ENCODE results near the gene LDLRAD3. TPM values are rescaled to one million over a fixed set of nuclear protein-coding genes. Genes with fewer than 3 reads are reported as not detected.

The LDLRAD3 gene
- total and polyA plus RNA-seq, 11 donors: 1.1 to 7.7 (median 2.6) TPM

DNA sequence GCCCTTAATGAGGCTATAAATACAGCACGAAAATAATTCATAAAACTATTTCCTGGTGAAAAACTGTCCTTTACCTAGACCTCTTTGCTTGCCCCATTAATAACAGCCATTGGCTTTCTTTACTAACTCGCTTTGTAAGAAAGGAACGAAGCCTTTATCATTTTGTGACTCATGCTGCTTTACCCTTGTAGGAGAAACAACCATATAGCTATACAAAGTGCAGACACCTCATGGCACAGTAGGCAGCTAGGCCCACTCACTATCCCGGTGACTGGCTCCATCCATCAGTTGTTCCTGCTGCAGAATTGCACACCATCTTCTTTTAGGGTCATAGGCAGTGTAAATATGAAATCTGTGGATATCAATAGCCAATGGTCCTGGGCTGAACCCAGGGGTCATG lies 85.8 kb downstream of the LDLRAD3 start:
- H3K27me3 ChIP-seq: no peaks in the 10 kb centered on the region
- H3K36me3 ChIP-seq: no peaks in the 10 kb centered on the region
- H3K4me3 ChIP-seq: no peak overlapping the region
- H3K4me1 ChIP-seq: peaks cover 0 to 23% (median 6%) of the 10 kb centered on the region in 12 donors
- WGBS, 4 donors: 69 to 97% (median 89%) methylated on average over 4 of the region's 4 CpGs
- H3K27ac ChIP-seq: peak overlapping the region in 2 of 12 donors; percentile 2 to 38
- TF ChIP-seq POLR2A (IDR thresholded peaks at IDR 0.05): no peak
- TF ChIP-seq, protein P1, sequence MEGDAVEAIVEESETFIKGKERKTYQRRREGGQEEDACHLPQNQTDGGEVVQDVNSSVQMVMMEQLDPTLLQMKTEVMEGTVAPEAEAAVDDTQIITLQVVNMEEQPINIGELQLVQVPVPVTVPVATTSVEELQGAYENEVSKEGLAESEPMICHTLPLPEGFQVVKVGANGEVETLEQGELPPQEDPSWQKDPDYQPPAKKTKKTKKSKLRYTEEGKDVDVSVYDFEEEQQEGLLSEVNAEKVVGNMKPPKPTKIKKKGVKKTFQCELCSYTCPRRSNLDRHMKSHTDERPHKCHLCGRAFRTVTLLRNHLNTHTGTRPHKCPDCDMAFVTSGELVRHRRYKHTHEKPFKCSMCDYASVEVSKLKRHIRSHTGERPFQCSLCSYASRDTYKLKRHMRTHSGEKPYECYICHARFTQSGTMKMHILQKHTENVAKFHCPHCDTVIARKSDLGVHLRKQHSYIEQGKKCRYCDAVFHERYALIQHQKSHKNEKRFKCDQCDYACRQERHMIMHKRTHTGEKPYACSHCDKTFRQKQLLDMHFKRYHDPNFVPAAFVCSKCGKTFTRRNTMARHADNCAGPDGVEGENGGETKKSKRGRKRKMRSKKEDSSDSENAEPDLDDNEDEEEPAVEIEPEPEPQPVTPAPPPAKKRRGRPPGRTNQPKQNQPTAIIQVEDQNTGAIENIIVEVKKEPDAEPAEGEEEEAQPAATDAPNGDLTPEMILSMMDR (IDR thresholded peaks at IDR 0.05): no peak
- no peaks in the 10 kb centered on the region for H3K9me3 ChIP-seq
- ATAC-seq (no peak), DNase-seq (no peak)
- intact Hi-C loops (cut with DNase I): loop anchor here in 4 of 10 donors (10.0 kb wide), 3 partner anchors 85 to 415 kb away; partner anchors contain the start of genes FJX1 (in 1 of the 4) and LDLRAD3 (in 1 of the 4)

DNA sequence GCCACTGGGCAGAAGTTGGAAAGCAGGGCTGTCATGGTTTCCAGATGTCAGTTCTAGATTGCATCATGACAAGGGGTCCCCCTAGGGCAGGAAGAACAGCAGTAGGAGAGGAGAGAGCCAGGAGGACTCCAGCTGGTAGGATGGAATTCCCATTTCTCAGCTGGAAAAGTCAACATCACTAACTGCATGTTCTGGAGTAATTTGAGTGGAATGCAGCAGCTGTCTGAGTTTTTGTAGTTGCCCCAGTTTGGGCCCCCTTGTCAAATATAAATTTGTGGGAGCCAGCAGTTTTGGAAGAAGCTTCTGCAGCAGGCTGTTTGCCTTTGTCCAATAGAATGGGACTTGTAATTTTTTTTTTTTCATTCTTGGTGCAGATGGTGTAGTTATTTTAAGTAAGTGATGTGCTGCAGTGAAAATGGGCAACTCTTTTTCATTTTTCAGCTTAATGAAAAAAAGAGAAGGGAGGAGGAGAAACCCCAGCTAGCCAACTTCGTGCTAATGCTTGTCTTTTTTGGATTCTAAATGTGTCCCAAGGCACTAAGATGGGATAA lies 86.9 kb downstream of the LDLRAD3 start:
- 57 to 65% (median 64%) methylated on average over 1 of the region's 1 CpG for WGBS, 4 donors
- no peaks in the 10 kb centered on the region for H3K36me3 ChIP-seq
- H3K27ac ChIP-seq: peak overlapping the region in 3 of 12 donors; percentile 14 to 38 (median 33)
- no peak overlapping the region for H3K4me3 ChIP-seq
- peak; percentile 47 to 87 (median 76) for ATAC-seq
- H3K9me3 ChIP-seq: no peaks in the 10 kb centered on the region
- TF ChIP-seq, protein P1 (IDR thresholded peaks at IDR 0.05): no peak
- no peak for TF ChIP-seq POLR2A (IDR thresholded peaks at IDR 0.05)
- H3K4me1 ChIP-seq: peaks cover 0 to 20% (median 4%) of the 10 kb centered on the region in 12 donors
- intact Hi-C loops (cut with DNase I): loop anchor here in 4 of 10 donors (10.0 kb wide), 3 partner anchors 86 to 416 kb away; partner anchors contain the start of genes FJX1 (in 1 of the 4) and LDLRAD3 (in 1 of the 4)
- no peaks in the 10 kb centered on the region for H3K27me3 ChIP-seq
- peak in 3 of 5 donors; percentile 16 to 45 (median 28) for DNase-seq

DNA sequence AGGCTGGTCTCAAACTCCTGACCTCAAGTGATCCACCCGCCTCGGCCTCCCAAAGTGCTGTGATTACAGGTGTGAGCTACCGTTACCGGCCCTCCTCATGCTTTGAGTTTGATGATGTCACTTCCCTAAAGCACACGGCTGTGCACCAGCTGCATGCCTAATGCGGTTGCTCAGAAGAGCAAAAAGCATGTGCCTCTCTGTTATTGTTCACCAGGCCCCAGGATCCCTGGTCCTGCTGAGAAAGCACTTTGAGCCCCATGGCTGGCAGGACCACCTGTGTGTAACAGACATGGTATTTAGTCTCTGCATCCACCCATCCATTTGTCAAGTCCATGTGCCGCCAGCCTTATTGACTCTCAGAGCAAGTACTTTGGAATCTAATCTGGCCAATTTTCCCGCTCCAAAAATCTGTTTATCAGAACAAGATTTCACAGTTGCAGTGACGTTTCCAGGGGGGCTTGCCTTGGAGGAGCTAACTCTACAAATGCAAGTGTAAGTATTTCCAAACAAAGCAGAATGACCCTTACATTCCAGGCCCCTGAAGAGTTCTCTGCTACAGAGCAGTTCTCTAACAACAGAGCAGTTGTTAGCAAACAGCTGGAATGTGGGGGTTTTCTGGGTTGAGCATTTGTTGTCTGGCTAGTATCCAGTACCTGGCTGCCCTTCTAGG lies 89.4 kb downstream of the LDLRAD3 start:
- no peak for DNase-seq
- ATAC-seq: no peak
- TF ChIP-seq, protein P1 (IDR thresholded peaks at IDR 0.05): no peak
- TF ChIP-seq POLR2A (IDR thresholded peaks at IDR 0.05): no peak
- H3K9me3 ChIP-seq: no peaks in the 10 kb centered on the region
- peaks cover 0 to 25% (median 7%) of the 10 kb centered on the region in 12 donors for H3K4me1 ChIP-seq
- no peak overlapping the region for H3K27ac ChIP-seq
- no peaks in the 10 kb centered on the region for H3K27me3 ChIP-seq
- intact Hi-C loops (cut with DNase I): loop anchor here in 4 of 10 donors (10.0 kb wide), 3 partner anchors 88 to 418 kb away; partner anchors contain the start of genes FJX1 (in 1 of the 4) and LDLRAD3 (in 1 of the 4)
- WGBS, 4 donors: 85 to 94% (median 88%) methylated on average over 8 to 9 of the region's 9 CpGs
- no peak overlapping the region for H3K4me3 ChIP-seq
- no peaks in the 10 kb centered on the region for H3K36me3 ChIP-seq

DNA sequence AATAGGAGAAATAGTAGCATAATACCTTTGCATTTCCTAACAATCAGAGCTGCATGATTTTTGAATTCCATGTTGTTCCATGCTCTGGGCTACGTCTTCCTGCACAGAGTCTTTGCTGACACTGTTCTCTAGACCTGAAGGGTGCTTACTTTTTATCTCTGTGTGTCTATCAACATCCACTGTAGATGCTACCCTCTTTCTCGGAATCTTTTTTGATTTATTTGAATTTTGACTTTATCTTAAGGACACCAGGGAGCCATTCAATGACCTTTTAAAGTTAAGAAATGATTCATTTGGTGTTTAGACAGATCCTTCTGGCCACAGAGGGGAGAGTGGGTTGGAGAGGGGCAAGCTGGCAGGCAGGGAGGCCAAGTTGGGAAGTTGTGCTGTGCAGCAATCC lies 90.1 kb downstream of the LDLRAD3 start:
- Histone ChIP-seq H3K4me3 (no peak overlapping the region), H3K4me1 (peaks cover 0 to 25% (median 7%) of the 10 kb centered on the region in 12 donors), H3K36me3 (no peaks in the 10 kb centered on the region), H3K27me3 (no peaks in the 10 kb centered on the region), H3K27ac (no peak overlapping the region), H3K9me3 (no peaks in the 10 kb centered on the region)
- DNase-seq (no peak), ATAC-seq (no peak)
- WGBS, 4 donors: 85 to 93% (median 92%) methylated on average over 2 of the region's 2 CpGs
- no peak for TF ChIP-seq POLR2A (IDR thresholded peaks at IDR 0.05)
- TF ChIP-seq, protein P1 (IDR thresholded peaks at IDR 0.05): no peak
- intact Hi-C loops (cut with DNase I): loop anchor here in 4 of 10 donors (10.0 kb wide), 3 partner anchors 89 to 419 kb away; partner anchors contain the start of genes FJX1 (in 1 of the 4) and LDLRAD3 (in 1 of the 4)
